Dedifferentiated amniotic fluid mesenchymal stem cell (primary cell): ENCODE measurements around the gene FOSB.

Experiments used
- DNase-seq: peaks from one replicate; pipeline ENCODE4 v3.0.0-alpha.2; 2016; ENCODE audit errors: extremely low spot score

FOSB gene

DNA sequence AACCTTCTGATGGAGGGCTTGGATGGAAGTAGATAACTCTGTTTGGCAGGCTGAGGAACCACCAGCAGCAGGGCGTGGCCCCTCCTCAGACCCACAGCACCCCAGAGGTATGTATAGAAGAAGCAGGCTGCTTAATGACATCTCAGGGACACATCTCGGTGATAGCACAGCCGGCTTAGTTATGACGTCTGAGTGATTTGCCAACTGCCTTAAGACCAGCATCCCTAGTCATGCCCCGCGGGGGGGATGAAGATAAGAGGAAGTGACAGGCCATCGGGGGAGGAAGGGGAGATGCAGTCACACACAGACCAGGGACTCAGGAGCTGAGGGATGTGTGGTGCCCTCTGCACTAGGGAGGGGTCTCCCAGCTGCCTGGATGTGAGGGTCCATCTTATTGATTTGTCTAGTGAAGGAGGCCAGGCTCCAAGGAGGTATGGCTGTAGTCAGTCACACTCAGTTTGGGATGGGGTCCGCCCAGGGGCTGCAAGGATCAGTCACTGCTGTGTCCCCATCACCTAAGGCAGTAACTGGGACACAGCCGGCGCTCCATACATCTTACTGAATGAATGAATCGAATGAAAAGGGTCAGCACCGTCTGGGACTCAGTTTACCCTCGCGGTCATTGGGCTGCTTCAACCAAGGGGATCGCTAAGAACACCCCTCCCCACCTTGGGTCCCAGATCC, 24.9 kb upstream of the FOSB start:
- no peak for DNase-seq

DNA sequence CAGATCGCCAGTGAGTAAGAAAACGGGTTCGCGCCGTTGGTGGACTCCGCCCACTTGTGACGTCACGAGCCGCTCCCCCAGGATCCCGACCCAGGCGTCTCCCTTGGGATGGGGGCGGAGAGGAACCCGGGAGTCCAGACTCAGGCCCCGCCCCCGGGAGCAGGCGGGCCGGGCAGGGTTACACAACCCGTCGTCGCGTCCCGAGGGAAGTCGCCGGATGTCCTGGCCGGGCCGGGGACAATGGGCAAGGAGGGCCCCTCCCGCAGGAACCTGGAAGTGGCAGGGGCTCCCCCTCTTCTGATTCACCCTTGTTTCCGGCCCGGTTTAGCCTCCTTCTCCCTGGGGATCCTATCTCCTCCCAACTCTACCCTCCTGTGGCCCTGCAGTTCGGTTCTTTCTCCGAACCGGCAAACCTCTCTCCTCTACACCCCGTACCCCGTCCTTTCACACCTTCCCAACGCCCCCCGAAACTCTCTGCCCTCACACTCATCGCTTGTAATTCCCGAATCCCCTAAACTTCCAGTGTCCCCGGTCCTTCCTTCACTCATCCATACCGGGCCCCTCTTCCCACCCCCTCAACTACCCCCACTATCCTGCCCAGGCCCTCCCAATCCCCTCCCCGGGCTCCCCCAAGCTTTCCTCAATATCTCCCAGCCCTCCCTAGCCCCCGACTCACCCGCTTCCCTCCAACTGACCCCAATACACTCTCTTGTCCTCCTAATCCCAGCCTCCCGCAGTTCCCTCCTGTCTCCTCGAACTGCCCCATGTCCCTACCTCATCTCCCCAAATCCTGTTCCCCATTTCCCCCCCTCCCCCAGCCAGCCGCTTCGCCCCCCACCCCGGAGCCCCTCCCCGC, 24.1 kb upstream of the FOSB start:
- DNase-seq = peak; percentile 85

DNA sequence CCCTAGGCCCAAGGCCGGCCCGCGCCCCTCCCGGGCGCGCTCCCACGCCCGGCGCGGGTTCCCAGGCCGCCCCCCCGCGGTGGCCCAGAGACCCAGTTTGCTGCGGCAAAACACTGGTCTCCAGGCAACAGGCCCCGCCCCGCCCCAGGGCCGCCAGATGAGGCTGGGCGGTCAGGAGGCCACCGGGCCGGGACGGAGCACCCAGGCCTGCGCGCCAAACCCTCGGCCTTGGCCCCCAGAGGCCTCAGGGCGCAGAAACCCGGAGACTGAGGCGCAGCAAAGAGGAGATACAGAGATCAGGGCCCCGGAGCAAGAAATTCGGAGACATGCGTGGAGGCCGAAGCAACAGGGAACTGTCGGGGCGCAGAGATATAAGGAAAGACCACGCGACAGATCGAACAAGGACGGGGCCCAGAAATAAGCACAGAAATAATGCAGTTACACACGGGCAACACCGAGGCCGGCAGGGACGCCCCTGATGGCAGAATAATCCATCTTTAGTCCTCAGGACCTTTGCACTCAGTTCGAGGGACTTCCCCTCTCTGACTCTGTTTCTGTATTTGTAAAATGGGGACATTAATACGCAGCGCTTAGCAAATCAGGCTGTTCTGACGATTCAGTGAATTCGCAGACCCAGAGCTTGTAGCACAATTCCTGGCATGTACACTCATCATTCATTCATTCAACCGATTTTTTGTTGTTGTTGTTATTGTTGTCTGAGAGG, 23.3 kb upstream of the FOSB start:
- peak; percentile 78 for DNase-seq

DNA sequence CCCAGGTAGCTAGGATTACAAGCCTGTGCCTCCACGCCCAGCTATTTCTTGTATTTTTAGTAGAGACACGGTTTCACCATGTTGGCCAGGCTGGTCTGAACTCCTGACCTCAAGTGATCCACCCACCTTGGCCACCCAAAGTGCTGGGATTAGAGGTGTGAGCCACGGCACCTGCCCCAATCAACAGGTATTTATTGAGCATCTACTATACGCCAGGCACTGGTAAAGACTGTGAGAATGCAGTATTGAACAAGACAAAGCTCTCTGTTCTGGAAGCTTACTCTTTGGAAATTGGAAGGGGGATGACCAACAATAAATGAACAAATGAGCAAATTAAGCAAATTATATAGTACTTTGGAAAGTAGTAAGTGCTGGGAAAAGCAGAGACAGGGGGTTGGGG, 22.7 kb upstream of the FOSB start:
- no peak for DNase-seq

DNA sequence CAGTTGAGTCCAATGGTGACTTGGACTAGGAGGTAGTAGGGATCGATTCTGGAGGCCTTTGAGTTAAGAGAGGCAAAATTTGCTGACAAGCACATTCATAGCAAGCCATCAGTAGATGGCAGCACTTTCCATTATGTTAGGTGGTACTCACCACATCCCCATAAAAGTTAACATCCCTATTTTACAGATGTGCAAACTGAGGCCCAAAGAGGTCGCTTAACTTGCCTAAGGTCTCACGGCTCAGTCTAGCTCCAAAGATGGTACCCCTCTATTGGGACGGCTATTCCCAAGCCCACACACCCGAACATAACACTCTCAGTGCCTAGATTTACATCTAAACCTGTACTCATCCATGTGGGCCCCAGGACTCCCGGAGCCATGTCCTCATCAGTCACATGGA, 21.5 kb upstream of the FOSB start:
- no peak for DNase-seq

DNA sequence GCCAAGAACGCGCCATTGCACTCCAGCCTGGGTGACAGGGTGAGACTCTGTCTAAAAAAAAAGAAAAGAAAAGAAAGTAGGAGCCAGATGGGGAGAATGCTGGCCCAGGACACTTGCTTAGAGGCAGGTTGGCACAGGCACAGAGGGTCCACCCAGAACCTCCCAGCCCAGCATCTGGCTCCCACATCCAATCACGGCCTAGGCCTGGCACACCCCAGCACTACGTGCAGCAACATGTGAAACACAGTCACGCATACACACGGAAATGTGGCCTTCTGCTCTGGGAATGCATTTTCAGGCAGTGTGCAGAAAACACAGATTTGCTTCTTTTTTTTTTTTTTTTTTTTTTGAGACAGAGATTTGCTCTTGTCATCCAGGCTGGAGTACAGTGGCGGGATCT, 20.9 kb upstream of the FOSB start:
- no peak for DNase-seq

DNA sequence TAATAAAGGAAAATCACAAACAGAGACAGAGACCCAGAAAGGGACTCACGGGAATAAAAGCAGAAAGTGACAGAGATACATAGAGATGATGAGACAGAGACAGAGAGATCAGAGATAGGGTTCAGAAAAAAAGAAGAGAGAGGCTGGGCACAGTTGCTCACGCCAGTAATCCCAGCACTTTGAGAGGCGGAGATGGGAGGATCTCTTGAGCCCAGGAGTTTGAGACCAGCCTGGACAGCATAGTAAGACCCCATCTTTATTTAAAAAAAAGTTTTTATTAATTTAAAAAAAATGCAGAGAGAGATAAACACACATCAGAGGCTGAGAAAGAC, 19.4 kb upstream of the FOSB start:
- DNase-seq = no peak

DNA sequence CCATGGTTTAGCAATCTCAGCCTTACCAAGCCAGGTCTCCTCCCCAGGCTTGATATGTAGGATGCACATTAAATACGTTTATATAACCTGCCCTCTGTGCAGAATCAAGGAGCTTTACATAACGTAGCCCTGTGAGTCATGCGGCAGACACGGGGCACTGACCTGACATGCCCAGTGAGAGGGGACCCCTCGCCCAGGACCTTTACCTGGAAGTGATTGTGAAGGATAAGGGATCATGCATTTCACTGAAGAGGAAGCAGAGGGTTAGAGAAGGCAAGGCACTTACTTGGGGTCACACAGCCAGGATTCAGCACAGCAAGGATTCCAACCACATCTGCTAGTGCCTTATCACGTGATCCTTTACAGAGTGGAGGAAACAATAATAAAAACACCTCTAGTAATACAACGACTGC, 18.9 kb upstream of the FOSB start:
- no peak for DNase-seq

DNA sequence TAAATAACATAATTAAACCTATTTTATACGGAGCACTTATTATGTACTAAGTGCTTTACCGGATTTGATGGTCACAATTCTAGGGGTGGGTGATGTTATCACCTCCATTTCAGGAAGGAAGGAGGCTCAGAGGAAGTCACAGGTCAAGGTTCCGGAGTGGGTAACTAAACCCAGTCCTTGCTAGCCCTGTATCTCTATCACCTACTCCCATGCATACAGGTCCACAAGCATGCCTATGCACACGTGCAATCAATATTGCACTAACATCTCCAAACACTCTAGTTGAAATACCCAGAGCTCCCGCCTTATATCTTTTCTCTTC, 17.8 kb upstream of the FOSB start:
- no peak for DNase-seq

DNA sequence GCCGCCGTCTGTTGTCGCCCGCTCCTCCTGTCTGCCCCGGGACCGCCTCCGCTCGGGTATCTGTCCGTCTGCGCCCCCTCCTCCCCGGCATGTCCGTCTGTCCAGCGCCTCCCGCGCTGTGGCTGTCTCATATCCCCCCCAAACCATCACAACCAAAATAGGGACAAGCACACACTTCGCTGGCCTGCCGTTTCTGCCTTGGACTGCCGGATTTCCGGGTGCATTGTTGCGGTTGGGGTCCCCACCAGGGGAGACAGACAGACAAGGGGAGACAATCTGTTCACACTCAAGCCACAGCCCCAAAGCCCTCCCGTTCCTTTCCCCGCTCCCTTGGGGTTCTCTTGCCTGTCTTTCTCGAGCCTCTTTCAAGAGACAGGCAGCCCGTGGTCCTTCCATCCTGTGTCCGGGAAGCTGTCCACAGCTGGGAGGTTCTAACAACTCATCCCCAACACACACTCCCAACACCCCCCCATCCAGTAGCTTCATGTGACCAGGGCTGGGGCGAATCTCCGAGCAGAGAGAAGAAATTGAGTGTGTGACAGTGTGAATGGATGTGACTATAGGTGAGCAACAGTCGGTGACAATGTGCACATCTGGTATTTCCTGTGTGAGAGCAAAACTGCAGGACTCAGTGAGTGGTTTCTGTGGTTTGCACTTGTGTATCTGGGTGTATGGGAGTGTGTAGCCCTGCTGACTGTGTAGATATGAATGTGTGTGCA, 16.5 kb upstream of the FOSB start:
- no peak for DNase-seq

DNA sequence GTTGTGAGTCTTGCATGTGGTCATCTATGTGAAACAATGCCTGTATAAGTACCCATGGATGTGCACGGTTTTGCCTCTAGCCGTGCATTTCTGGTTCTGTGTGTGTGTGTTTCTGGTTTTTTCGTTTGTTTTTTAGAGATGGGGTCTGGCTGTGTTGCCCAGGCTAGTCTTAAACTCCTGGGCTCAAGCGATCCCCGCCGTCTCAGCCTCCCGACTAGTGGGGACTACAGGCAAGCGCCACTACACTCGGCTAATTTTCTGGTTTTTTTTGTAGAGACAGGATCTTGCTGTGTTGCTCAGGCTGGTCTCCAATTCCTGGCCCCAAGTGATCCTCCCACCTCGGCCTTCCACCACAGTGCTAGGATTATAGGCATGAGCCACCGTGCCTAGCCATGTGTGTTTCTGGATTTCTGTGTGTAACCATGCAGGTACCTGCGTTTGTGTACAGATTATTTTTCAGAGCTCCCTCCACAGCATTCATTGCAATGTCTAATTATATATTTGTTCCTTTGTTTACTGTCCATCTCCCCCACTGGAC, 15.9 kb upstream of the FOSB start:
- no peak for DNase-seq

DNA sequence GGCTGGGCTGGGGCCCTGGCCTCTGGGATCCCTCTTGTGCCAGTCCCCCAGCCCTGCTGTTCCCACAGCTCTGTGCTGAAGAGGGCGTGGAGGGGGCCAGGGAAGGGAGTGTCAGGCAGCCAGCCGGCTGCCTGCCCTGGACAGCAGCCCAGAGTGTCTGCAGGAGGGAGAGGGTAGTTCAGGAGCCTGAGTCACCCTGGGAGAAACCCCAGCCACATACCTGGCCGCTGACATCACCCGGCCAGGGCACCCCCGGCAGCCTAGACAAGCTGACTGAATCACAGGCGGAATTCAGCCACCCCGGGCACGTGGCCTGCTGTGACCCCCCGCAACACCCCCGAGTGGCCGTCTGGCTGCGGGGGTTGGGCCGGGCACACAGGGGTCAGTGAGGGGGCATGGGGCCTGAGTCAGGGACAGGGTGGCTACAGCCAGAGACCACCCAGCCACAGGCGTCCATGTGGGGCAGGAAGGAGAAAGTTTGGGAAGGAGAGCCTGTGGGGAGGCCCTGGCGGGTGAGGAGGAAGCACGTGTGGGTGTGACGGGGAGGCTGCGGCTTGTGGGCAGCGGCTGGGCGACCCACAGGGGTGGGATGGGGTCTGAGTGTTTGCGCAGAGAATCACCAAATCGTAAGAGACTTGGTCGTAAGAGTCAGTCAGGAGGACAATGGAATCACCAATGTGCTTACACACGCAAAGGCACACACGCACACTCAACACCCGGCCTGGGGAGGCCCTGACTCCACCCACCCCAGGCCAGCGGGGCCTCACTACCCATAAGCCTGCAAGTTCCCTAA, 11.9 kb upstream of the FOSB start:
- DNase-seq = peak; percentile 98

DNA sequence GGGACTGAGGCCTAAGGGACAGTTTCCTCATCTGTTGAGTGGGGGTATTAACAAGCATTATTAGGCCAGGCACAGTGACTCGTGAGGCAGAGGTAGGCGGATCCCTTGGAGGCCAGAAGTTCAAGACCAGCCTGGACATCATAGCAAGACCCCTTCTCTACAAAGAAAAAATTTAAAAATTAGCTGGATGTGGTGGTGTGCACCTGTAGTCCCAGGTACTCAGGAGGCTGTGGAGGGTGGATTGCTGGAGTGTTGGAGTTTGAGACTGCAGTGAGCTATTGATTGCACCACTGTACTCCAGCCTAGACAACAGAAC, 11.3 kb upstream of the FOSB start:
- no peak for DNase-seq

DNA sequence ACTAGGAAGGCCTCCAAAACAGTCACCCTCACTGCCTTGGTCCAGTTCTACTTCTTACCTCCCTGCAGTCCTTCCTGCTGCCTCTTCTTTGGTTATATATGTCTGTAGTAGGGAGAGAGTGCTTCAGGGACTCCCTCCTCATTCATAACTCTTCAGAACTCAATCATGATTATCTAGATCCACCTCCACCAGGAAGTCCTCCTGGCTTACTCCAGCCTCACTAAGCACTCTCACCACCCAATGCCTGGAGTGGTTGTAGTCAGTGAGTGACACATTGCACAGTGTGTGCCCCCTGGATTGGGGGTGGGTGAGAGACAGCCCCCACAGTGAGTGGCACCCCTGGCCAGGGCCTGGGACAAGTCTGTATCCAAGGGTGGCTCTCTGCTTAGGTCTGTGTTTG, 10.0 kb upstream of the FOSB start:
- no peak for DNase-seq

DNA sequence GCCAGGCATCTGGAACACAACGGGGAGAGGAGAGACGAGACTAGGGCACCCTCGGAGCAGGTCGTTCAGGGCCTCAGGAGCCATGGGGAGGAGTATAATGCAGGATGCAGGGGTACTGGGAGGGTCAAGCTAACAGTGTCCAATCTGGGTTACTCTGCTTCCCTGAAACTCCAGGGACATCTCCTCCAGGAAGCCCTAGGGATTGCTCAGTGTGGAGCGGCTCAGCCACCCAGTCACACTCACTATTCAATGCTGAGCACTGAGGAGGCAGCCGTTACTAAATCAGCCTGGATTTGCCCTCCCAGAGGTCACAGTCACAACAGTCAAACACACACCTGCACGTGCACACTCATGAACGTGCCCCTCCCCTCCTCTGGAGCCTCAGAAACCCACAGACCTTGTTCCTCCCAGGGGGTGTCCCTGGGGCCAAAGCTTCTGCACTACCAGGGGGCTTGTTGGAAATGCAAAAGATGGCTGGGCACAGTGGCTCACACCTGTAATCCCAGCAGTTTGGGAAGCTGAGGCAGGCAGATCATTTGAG, 6.9 kb upstream of the FOSB start:
- no peak for DNase-seq

DNA sequence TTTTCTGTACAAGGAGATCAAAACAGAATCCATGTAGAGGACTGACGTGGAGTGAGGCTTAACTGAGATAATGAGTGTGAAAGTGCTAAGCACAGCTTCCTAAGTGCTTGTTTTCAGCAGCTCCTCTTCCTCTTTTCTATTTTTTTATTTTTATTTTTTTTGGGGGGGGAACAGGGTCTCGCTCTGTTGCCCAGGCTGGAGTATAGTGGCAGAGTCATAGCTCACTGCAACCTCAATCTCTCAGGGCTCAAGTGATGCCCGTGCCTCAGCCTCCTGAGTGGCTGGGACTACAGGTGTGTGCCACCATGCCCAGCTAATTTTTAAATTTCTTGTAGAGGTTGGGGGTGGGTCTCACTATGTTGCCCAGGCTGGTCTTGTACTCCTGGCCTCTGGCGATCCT, 5.6 kb upstream of the FOSB start:
- no peak for DNase-seq

DNA sequence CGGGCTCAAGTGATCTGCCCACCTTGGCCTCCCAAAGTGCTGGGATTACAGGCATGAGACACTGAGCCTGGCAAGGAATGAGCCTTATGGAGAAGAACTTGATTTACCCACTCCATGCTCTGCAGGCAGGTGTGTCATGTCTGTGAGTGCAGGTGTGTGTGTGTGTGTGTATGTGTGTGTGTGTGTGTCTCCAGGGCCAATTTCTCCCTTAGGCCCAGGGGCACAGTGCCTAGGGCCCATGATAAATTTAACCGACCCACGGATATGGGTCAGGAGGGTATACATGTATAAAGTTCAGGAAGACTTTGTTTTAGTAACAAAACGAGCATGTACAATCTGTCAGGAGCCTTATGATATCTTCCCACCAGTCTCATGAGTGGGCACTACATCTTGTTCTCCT, 4.6 kb upstream of the FOSB start:
- DNase-seq = no peak

DNA sequence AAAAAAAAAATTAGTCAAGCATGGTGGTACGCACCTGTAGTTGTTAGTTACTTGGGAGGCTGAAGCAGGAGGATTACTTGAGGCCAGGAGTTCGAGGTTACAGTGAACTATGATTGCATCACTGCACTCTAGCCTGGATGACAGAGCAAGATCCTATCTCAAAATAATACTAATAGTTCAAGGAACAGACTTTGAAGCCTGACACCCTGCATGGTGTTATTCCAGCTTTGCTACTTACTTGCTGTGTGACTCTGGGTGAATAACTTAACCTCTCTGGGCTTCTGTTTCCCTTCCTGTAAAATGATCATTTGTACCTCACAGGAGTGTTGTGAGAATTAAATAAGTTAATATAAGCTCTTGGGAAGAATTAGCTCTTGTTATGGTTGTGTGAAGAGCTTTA, 3.5 kb upstream of the FOSB start:
- DNase-seq = no peak

DNA sequence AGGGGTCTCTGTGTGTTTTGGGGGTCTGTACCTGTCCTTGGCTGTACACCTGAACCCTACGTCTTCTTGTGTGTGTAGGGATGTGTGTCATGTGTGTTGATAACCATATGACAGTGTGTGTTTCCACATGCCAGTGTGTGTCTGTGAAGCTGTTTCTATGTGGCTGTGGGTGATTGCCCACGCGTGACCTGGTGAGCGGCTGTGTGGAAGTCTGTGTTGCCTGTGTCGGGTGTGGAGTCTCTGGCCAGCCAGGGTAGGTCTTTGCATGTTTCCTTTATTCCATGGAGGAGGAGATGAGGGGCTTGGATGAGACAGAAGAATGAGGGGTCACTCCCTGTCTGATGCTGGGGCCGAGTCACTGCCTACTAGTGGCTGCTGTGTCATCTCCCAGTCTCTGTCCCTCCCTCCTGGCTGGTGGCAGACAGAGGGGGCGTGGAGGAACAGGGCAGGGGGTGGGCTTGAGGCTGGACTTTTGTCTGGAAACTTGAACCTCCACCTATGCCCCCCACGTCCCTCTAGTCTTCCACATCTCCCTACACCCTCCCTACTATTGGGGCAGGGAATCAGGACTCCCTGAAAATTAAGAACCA, 2.8 kb upstream of the FOSB start:
- no peak for DNase-seq

DNA sequence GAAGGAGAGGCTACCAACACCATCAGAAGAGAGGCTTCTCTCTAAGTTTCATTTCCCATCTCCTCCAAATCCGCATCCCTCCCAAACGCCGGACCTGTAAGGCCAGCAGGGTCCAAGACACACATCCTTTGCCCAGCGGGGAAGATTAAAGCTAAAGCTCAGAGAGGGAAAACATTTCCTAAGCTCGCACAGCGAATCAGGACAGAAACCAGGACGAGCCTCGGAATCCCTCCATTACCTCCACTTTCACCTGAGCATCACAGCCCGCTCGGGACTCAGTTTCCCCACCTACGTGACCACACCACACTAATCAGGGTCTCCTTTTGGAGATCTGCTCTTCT, 711 bp upstream of the FOSB start:
- DNase-seq = no peak

DNA sequence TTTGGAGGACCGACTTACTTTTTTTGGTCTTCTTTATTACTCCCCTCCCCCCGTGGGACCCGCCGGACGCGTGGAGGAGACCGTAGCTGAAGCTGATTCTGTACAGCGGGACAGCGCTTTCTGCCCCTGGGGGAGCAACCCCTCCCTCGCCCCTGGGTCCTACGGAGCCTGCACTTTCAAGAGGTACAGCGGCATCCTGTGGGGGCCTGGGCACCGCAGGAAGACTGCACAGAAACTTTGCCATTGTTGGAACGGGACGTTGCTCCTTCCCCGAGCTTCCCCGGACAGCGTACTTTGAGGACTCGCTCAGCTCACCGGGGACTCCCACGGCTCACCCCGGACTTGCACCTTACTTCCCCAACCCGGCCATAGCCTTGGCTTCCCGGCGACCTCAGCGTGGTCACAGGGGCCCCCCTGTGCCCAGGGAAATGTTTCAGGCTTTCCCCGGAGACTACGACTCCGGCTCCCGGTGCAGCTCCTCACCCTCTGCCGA, 409 bp downstream of the FOSB start:
- DNase-seq = no peak
